HCT116 (cell line): ENCODE data around the gene ASB7. TPM values are rescaled to one million over a fixed set of nuclear protein-coding genes. Genes with fewer than 3 reads are reported as not detected.

Experiments
- ATAC-seq: fragments of 200-7000 bp; cut with Tn5 transposase; 2 replicates; pipeline ENCODE4 v1.9.1; 2020; ENCODE audit warnings: mild to moderate bottlenecking, moderate library complexity
- BruUV-seq: library from RNA; stranded (reverse); fragments of 400-500 nt; replicated peaks from 2 replicates; lab custom pipeline; 2021; lab: Mats Ljungman, UMichigan
- CTCF ChIA-PET: fragments of 300-600 bp; sonication (Branson Sonifier 250); formaldehyde crosslinking; loops from one replicate; lab custom pipeline; 2021; ENCODE audit warnings: antibody characterized with exemption; lab: Charles Lee
- POLR2A ChIA-PET: fragments of 300-600, 350-600 bp; sonication (Branson Sonifier 250); formaldehyde crosslinking; loops from one replicate; lab custom pipeline; 2021; ENCODE audit warnings: antibody characterized with exemption; lab: Charles Lee
- RAD21 ChIA-PET, 2 experiments: fragments of 300-600 bp; sonication (Branson Sonifier 250); formaldehyde crosslinking; loops; one replicate each; lab custom pipeline; 2023; ENCODE audit warnings: low total read pairs in 2 of 2; ENCODE audit not compliant: uncharacterized antibody in 2 of 2, unreplicated experiment in 2 of 2, low non-redundant PET in 1 of 2; lab: Charles Lee
- DNase-seq: peaks from one replicate; pipeline ENCODE4 v3.0.0-alpha.2; 2010; ENCODE audit warnings: low read depth, low spot score
- H2AFZ ChIP-seq: fragments of 200-600 bp; shearing (Covaris generic), sonication (generic); 2 replicates; pipeline ENCODE4 v1.6.1; 2017; ENCODE audit warnings: low read depth, mixed run types, mixed read lengths, antibody characterized with exemption, low read length; ENCODE audit not compliant: poor library complexity, severe bottlenecking
- H3K27ac ChIP-seq: 2 replicates; pipeline ENCODE4 v1.5.1; 2012; ENCODE audit warnings: low read depth, low read length
- H3K27me3 ChIP-seq: fragments of 200-600 bp; sonication (generic); 2 replicates; pipeline ENCODE4 v1.6.1; 2016; ENCODE audit warnings: mixed run types, low read length, mixed read lengths; ENCODE audit not compliant: insufficient read depth
- H3K36me3 ChIP-seq, 2 experiments: fragments of 200-500 bp in 1 of 2; fragments of 200-600 bp in 1 of 2; sonication (Bioruptor generic) in 1 of 2; sonication (generic) in 1 of 2; 2 replicates each; pipeline versions ENCODE4 v1.5.1 to v1.6.1; 2014 to 2016; ENCODE audit warnings: low read length in 2 of 2, inconsistent platforms in 1 of 2, mixed read lengths in 1 of 2, mixed run types in 1 of 2; ENCODE audit not compliant: insufficient read depth in 2 of 2, control insufficient read depth in 1 of 2
- H3K4me1 ChIP-seq, 2 experiments: fragments of 200-600 bp in 1 of 2; sonication (generic) in 1 of 2; 2 replicates each; pipeline versions ENCODE4 v1.5.1 to v1.6.1; 2012 to 2017; ENCODE audit warnings: low read length in 2 of 2, inconsistent platforms in 1 of 2, mild to moderate bottlenecking in 1 of 2, mixed read lengths in 1 of 2, mixed run types in 1 of 2, moderate library complexity in 1 of 2; ENCODE audit not compliant: insufficient read depth in 2 of 2, control insufficient read depth in 1 of 2
- H3K4me2 ChIP-seq: fragments of 200-600 bp; sonication (generic); 2 replicates; pipeline ENCODE4 v1.6.1; 2017; ENCODE audit warnings: mixed run types, low read length, mixed read lengths
- H3K4me3 ChIP-seq, 2 experiments: fragments of 200-600 bp in 1 of 2; sonication (generic) in 1 of 2; replicated peaks in 1 of 2; 2 replicates each; pipeline ENCODE4 v1.5.1; 2011 to 2016; ENCODE audit warnings: low read length in 2 of 2, control low read depth in 1 of 2, low read depth in 1 of 2, mild to moderate bottlenecking in 1 of 2, mixed read lengths in 1 of 2, mixed run types in 1 of 2
- H3K79me2 ChIP-seq: fragments of 200-600 bp; sonication (generic); 2 replicates; pipeline ENCODE4 v1.6.1; 2017; ENCODE audit warnings: mild to moderate bottlenecking, mixed run types, low read length, moderate library complexity, mixed read lengths; ENCODE audit not compliant: insufficient read depth
- H3K9ac ChIP-seq: fragments of 200-600 bp; sonication (generic); 2 replicates; pipeline ENCODE4 v1.6.1; 2016; ENCODE audit warnings: low read length, mixed read lengths
- H3K9me2 ChIP-seq: fragments of 200-600 bp; sonication (generic), shearing (Covaris generic); 2 replicates; pipeline ENCODE4 v1.6.1; 2017; ENCODE audit warnings: mixed run types, mild to moderate bottlenecking, moderate library complexity; ENCODE audit not compliant: insufficient read depth
- H3K9me3 ChIP-seq, 2 experiments: fragments of 200-500 bp in 1 of 2; fragments of 200-600 bp in 1 of 2; sonication (Bioruptor generic) in 1 of 2; sonication (generic) in 1 of 2; 2 replicates each; pipeline ENCODE4 v1.6.1; 2014 to 2017; ENCODE audit warnings: low read length in 2 of 2, mixed read lengths in 2 of 2, inconsistent platforms in 1 of 2, low read depth in 1 of 2, mild to moderate bottlenecking in 1 of 2, mixed run types in 1 of 2, moderate library complexity in 1 of 2; ENCODE audit not compliant: control insufficient read depth in 1 of 2, insufficient read depth in 1 of 2
- H4K20me1 ChIP-seq: fragments of 200-600 bp; sonication (generic), shearing (Covaris generic); 2 replicates; pipeline ENCODE4 v1.6.1; 2017; ENCODE audit warnings: mixed run types, mild to moderate bottlenecking, moderate library complexity; ENCODE audit not compliant: insufficient read depth
- ATF3 ChIP-seq: IDR thresholded peaks from 2 replicates; pipeline ENCODE4 v1.6.1; 2012
- CEBPB ChIP-seq: IDR thresholded peaks from 2 replicates; pipeline ENCODE4 v1.6.1; 2012; ENCODE audit warnings: low read depth
- CTCF ChIP-seq, 3 experiments: fragments of 200-600 bp in 1 of 3; sonication (generic) in 1 of 3; IDR thresholded peaks in 2 of 3; conservative IDR thresholded peaks in 1 of 3; 2 replicates each; pipeline ENCODE4 v1.5.1; 2012 to 2017; ENCODE audit warnings: low read depth in 2 of 3, low read length in 2 of 3, antibody characterized with exemption in 1 of 3, borderline replicate concordance in 1 of 3, control low read depth in 1 of 3, mild to moderate bottlenecking in 1 of 3, mixed read lengths in 1 of 3, mixed run types in 1 of 3, moderate library complexity in 1 of 3; ENCODE audit not compliant: insufficient read depth in 1 of 3
- ELF1 ChIP-seq: IDR thresholded peaks from 2 replicates; pipeline ENCODE4 v1.6.1; 2012; ENCODE audit warnings: low read depth, borderline replicate concordance
- EZH2phosphoT487 ChIP-seq: fragments of 200-600 bp; IDR thresholded peaks from 2 replicates; pipeline ENCODE4 v1.6.1; 2018; ENCODE audit warnings: antibody characterized with exemption, borderline replicate concordance
- FOSL1 ChIP-seq: IDR thresholded peaks from 2 replicates; pipeline ENCODE4 v1.6.1; 2012; ENCODE audit warnings: low read depth
- JUND ChIP-seq: IDR thresholded peaks from 2 replicates; pipeline ENCODE4 v1.6.1; 2012
- MAX ChIP-seq: IDR thresholded peaks from 2 replicates; pipeline ENCODE4 v1.6.1; 2012
- POLR2A ChIP-seq: IDR thresholded peaks from 2 replicates; pipeline ENCODE4 v1.7.0; 2011; ENCODE audit warnings: borderline replicate concordance; ENCODE audit not compliant: insufficient read depth, insufficient read length; ENCODE audit errors: extremely low read depth
- RAD21 ChIP-seq: IDR thresholded peaks from 2 replicates; pipeline ENCODE4 v1.6.1; 2012; ENCODE audit warnings: low read depth, mild to moderate bottlenecking
- REST ChIP-seq: IDR thresholded peaks from 2 replicates; pipeline ENCODE4 v1.6.1; 2012; ENCODE audit warnings: low read depth
- SP1 ChIP-seq: IDR thresholded peaks from 2 replicates; pipeline ENCODE4 v1.6.1; 2012; ENCODE audit warnings: low read depth
- YY1 ChIP-seq: IDR thresholded peaks from 2 replicates; pipeline ENCODE4 v1.6.1; 2011; ENCODE audit warnings: low read length, low read depth, moderate library complexity, mild to moderate bottlenecking; ENCODE audit not compliant: insufficient replicate concordance; ENCODE audit errors: extremely low read depth
- ZFX ChIP-seq: fragments of 450-650 bp; IDR thresholded peaks from 2 replicates; pipeline ENCODE4 v1.6.1; 2017
- intact Hi-C: fragments of 100-400 bp; cut with micrococcal nuclease; formaldehyde crosslinking; loops from 2 replicates; pipeline ENCODE4 v1.10.0; 2022
- total RNA-seq: library from RNA; stranded (reverse); gene quantifications from one replicate; pipeline ENCODE4 v1.2.1, GENCODE V29; 2021; ENCODE audit not compliant: unreplicated experiment

Gene ASB7
- total RNA-seq, 1 experiment from 2014 or later: 16.6 TPM

GRCh38 chr15:100648951-100649350 lies 46.6 kb downstream of the ASB7 start (continued):
- TF ChIP-seq REST (no peak), ELF1 (no peak), MAX (no peak), RAD21 (no peak), YY1 (no peak), POLR2A (no peak), ZFX (no peak), SP1 (no peak), EZH2phosphoT487 (no peak), FOSL1 (no peak), CEBPB (no peak)

GRCh38 chr15:100650685-100651084 lies 48.3 kb downstream of the ASB7 start:
- ChIA-PET RAD21 (no interaction called here), CTCF (interaction anchor here (1.0 to 1.5 kb wide), 3 partner anchors 11 to 222 kb away, joined by 3 read pairs; no protein-coding TSS in a partner anchor), POLR2A (no interaction called here)
- BruUV-seq: no TSS peak
- no peaks in the 10 kb centered on the region for H3K9me3 ChIP-seq
- no peak overlapping the region for H3K4me3 ChIP-seq
- H4K20me1 ChIP-seq: no peaks in the 10 kb centered on the region
- no peak overlapping the region for H3K9ac ChIP-seq
- DNase-seq (no peak), ATAC-seq (peak; percentile 76)
- H3K4me1 ChIP-seq: peaks cover 0 to 4% of the 10 kb centered on the region in 2 experiments; a peak in 2 of 4 replicates
- intact Hi-C loops: no loop called here
- H3K27me3 ChIP-seq: no peaks in the 10 kb centered on the region
- H3K9me2 ChIP-seq: no peaks in the 10 kb centered on the region
- H2AFZ ChIP-seq: no peak overlapping the region
- TF ChIP-seq ATF3 (no peak), JUND (no peak), FOSL1 (no peak), RAD21 (peak; percentile 49), EZH2phosphoT487 (no peak), CTCF (IDR thresholded peaks at IDR 0.05 in 2 of 3, conservative IDR thresholded peaks at IDR 0.05 in 1 of 3; ENCODE audit: borderline replicate concordance in 1 of 3, insufficient read depth in 1 of 3, low read depth in 2 of 3, low read length in 2 of 3) (peak; percentile 40 to 61 (median 45); a peak in 4 of 6 replicates), CEBPB (0 out of 2 replicates have a peak, but pooled peaks have one; percentile 25)
- no peak overlapping the region for H3K4me2 ChIP-seq
- no peaks in the 10 kb centered on the region for H3K79me2 ChIP-seq
- no peaks in the 10 kb centered on the region for H3K36me3 ChIP-seq
- H3K27ac ChIP-seq: no peak overlapping the region
